ENCODE measurements around the gene MYOF. TPM values are rescaled to one million over a fixed set of nuclear protein-coding genes. Genes with fewer than 3 reads are reported as not detected.

MYOF gene
- total RNA-seq, 1 experiment from 2014 or later, result 376 TPM

DNA sequence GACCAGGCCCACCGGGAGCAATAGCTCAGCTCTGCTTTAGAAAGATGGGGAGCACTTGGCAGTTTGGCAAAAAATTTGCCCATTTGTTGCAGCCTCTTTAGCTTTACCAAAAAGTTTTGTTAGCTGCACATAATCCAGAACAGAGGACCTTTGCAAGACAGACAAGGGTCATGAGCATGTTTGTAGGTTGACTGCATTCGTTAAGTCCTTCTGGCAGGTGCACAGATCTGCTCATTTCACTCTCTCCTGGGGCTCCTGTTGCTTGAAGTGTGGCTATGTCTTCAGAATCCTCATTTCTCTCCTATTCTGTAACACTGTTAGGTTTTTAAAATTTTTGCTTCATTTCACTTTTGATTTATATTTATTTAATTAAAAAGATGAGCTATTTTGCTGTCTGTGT is 96.8 kb downstream of the MYOF start:
- Histone ChIP-seq H3K27me3 (ENCODE audit: control insufficient read depth, insufficient read depth, low read length) (no peaks in the 10 kb centered on the region), H3K9me3 (ENCODE audit: control insufficient read depth, insufficient read depth, low read depth, low read length) (no peaks in the 10 kb centered on the region), H3K4me3 (ENCODE audit: low read depth in 2 of 2, low read length in 2 of 2) (no peak overlapping the region), H3K36me3 (ENCODE audit: control insufficient read depth, insufficient read depth, low read length) (peaks cover 47% of the 10 kb centered on the region), H3K4me1 (ENCODE audit: control insufficient read depth, insufficient read depth, low read length) (peaks cover 7% of the 10 kb centered on the region; the same call in 1 of the 2 replicates), H3K27ac (ENCODE audit: low read length) (no peak overlapping the region)
- POLR2A ChIA-PET, result no interaction called here
- no peak for ATAC-seq
- intact Hi-C loops (cut with micrococcal nuclease; ENCODE audit: unreplicated experiment) (no loop called here), in situ Hi-C loops (cut with HindIII; ENCODE audit: low pct_unique_long_range_greater_than_20kb, low sequenced_read_pairs) (no loop called here)
- CTCF ChIA-PET, result interaction anchor here (1.4 kb wide), 1 partner anchor 9 kb away, joined by 4 read pairs; no protein-coding TSS in a partner anchor
- BruUV-seq (replicated peaks), result no TSS peak
- DNase-seq (ENCODE audit: low read depth, low spot score), result no peak
- TF ChIP-seq, protein P1, sequence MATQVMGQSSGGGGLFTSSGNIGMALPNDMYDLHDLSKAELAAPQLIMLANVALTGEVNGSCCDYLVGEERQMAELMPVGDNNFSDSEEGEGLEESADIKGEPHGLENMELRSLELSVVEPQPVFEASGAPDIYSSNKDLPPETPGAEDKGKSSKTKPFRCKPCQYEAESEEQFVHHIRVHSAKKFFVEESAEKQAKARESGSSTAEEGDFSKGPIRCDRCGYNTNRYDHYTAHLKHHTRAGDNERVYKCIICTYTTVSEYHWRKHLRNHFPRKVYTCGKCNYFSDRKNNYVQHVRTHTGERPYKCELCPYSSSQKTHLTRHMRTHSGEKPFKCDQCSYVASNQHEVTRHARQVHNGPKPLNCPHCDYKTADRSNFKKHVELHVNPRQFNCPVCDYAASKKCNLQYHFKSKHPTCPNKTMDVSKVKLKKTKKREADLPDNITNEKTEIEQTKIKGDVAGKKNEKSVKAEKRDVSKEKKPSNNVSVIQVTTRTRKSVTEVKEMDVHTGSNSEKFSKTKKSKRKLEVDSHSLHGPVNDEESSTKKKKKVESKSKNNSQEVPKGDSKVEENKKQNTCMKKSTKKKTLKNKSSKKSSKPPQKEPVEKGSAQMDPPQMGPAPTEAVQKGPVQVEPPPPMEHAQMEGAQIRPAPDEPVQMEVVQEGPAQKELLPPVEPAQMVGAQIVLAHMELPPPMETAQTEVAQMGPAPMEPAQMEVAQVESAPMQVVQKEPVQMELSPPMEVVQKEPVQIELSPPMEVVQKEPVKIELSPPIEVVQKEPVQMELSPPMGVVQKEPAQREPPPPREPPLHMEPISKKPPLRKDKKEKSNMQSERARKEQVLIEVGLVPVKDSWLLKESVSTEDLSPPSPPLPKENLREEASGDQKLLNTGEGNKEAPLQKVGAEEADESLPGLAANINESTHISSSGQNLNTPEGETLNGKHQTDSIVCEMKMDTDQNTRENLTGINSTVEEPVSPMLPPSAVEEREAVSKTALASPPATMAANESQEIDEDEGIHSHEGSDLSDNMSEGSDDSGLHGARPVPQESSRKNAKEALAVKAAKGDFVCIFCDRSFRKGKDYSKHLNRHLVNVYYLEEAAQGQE (IDR thresholded peaks at IDR 0.05; ENCODE audit: insufficient read depth in 1 of 2, low read depth in 2 of 2, low read length in 1 of 2), result no peak
- TF ChIP-seq POLR2AphosphoS5 (IDR thresholded peaks at IDR 0.05; ENCODE audit: low read depth, low read length), result 0 out of 2 replicates have a peak, but pooled peaks have one; percentile 14

DNA sequence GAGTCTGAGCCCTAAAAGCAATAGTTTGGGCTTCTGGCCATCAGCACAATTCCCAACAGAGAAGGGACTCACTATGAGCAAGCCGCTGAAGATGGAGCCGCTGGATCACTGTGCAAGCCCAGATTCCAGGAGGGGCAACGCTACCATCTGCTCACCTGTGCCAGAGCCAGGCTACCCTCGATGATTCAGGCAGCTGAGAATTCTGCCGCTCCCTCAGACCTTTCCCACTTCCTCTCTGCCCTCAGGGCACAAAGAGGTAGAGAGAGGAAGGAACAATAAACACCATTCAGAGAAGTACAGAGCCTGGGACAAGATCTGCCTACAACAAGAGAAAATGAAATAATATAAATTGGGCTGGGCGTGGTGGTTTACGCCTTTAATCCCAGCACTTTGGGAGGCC is 98.1 kb downstream of the MYOF start:
- in situ Hi-C loops (cut with HindIII; ENCODE audit: low pct_unique_long_range_greater_than_20kb, low sequenced_read_pairs), result no loop called here

More for the DNA sequence above, 98.1 kb downstream of the MYOF start:
- ChIA-PET CTCF (no interaction called here), POLR2A (interaction anchor here (0.6 kb wide), 1 partner anchor 99 kb away, joined by 5 read pairs; no protein-coding TSS in a partner anchor)
- Histone ChIP-seq H3K4me3 (ENCODE audit: low read depth in 2 of 2, low read length in 2 of 2) (no peak overlapping the region), H3K27me3 (ENCODE audit: control insufficient read depth, insufficient read depth, low read length) (no peaks in the 10 kb centered on the region), H3K36me3 (ENCODE audit: control insufficient read depth, insufficient read depth, low read length) (peaks cover 48% of the 10 kb centered on the region), H3K4me1 (ENCODE audit: control insufficient read depth, insufficient read depth, low read length) (peaks cover 10% of the 10 kb centered on the region; the same call in 1 of the 2 replicates), H3K9me3 (ENCODE audit: control insufficient read depth, insufficient read depth, low read depth, low read length) (no peaks in the 10 kb centered on the region), H3K27ac (ENCODE audit: low read length) (peak overlapping the region; percentile 8; the same call in 1 of the 2 replicates)
- TF ChIP-seq, protein P1 (IDR thresholded peaks at IDR 0.05; ENCODE audit: insufficient read depth in 1 of 2, low read depth in 2 of 2, low read length in 1 of 2), result no peak
- no peak for TF ChIP-seq SIN3A (IDR thresholded peaks at IDR 0.05; ENCODE audit: borderline replicate concordance, insufficient read depth, low read depth, low read length)
- no peak for TF ChIP-seq TCF7L2 (IDR thresholded peaks at IDR 0.05; ENCODE audit: low read depth, low read length)
- no peak for TF ChIP-seq POLR2AphosphoS5 (IDR thresholded peaks at IDR 0.05; ENCODE audit: low read depth, low read length)
- TF ChIP-seq, protein P2, sequence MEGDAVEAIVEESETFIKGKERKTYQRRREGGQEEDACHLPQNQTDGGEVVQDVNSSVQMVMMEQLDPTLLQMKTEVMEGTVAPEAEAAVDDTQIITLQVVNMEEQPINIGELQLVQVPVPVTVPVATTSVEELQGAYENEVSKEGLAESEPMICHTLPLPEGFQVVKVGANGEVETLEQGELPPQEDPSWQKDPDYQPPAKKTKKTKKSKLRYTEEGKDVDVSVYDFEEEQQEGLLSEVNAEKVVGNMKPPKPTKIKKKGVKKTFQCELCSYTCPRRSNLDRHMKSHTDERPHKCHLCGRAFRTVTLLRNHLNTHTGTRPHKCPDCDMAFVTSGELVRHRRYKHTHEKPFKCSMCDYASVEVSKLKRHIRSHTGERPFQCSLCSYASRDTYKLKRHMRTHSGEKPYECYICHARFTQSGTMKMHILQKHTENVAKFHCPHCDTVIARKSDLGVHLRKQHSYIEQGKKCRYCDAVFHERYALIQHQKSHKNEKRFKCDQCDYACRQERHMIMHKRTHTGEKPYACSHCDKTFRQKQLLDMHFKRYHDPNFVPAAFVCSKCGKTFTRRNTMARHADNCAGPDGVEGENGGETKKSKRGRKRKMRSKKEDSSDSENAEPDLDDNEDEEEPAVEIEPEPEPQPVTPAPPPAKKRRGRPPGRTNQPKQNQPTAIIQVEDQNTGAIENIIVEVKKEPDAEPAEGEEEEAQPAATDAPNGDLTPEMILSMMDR (IDR thresholded peaks at IDR 0.05), result no peak
- no peak for DNase-seq (ENCODE audit: low read depth, low spot score)
- intact Hi-C loops (cut with micrococcal nuclease; ENCODE audit: unreplicated experiment), result no loop called here
- peak; percentile 69 for ATAC-seq
- no TSS peak for BruUV-seq (replicated peaks)
